LNCaP clone FGC (cell line): ENCODE measurements around the gene MTRF1L.
"Not testable (repeated sequence)": the region's sequence is repeated elsewhere in the genome, so short reads cannot be mapped to it uniquely, and the experiment has no call there.

ENCODE experiments used
- DNase-seq: peaks from one replicate; pipeline ENCODE4 v3.0.0-alpha.2; 2011; ENCODE audit warnings: low read depth
- H3K4me3 ChIP-seq: 2 replicates; pipeline ENCODE4 v1.5.1; 2011; ENCODE audit warnings: mild to moderate bottlenecking, low read depth, low read length, control low read depth
- TF ChIP-seq, protein P1 (sequence below): IDR thresholded peaks from 2 replicates; pipeline ENCODE4 v1.5.1; 2012; ENCODE audit warnings: mild to moderate bottlenecking; ENCODE audit not compliant: control insufficient read depth, insufficient read depth; ENCODE audit errors: extremely low read depth

Gene MTRF1L

DNA sequence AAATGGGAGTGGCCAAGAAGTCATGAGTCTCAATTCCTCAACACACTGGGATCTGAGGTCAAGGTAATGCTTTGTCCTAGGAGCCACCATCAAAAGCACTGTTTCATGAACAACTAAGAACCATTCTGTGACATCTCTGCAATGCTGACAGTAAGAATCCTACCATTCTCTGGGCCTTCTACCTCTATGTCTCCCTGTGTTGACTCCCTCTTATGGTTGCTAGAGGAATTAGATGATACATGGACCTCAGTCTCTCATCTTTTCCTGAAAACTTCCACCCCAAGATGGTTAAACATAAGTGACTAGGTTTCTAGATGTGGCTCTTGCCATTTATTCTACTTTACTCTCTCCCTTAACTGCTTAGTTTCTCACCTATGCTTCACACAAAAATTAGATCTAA lies 9.1 kb downstream of the MTRF1L start:
- no peak overlapping the region for H3K4me3 ChIP-seq
- DNase-seq: no peak
- TF ChIP-seq, protein P1, sequence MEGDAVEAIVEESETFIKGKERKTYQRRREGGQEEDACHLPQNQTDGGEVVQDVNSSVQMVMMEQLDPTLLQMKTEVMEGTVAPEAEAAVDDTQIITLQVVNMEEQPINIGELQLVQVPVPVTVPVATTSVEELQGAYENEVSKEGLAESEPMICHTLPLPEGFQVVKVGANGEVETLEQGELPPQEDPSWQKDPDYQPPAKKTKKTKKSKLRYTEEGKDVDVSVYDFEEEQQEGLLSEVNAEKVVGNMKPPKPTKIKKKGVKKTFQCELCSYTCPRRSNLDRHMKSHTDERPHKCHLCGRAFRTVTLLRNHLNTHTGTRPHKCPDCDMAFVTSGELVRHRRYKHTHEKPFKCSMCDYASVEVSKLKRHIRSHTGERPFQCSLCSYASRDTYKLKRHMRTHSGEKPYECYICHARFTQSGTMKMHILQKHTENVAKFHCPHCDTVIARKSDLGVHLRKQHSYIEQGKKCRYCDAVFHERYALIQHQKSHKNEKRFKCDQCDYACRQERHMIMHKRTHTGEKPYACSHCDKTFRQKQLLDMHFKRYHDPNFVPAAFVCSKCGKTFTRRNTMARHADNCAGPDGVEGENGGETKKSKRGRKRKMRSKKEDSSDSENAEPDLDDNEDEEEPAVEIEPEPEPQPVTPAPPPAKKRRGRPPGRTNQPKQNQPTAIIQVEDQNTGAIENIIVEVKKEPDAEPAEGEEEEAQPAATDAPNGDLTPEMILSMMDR: no peak

GRCh38 chr6:152986978-152987377 lies 15.5 kb downstream of the MTRF1L start:
- DNase-seq: no peak
- TF ChIP-seq, protein P1: no peak
- H3K4me3 ChIP-seq: no peak overlapping the region

DNA sequence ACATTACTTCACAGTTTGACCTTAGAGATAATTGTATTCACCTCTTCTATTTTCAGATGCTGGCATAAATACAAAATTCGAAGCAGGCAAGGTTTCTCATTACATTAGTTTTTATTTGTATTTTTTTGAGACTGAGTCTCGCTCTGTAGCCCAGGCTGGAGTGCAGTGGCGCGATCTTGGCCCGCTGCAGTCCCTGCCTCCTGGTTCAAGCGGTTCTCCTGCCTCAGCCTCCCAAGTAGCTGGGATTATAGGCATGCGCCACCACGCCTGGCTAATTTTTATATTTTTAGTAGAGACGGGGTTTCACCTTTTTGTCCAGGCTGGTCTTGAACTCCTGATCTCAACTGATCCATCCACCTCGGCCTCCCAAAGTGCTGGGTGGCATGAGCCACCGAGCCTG lies 17.2 kb downstream of the MTRF1L start:
- H3K4me3 ChIP-seq, DNase-seq: not testable (repeated sequence)

GRCh38 chr6:152984513-152984872 lies 18.0 kb downstream of the MTRF1L start:
- peak overlapping the region; percentile 69 for H3K4me3 ChIP-seq
- no peak for DNase-seq
- TF ChIP-seq, protein P1: no peak

GRCh38 chr6:152983637-152984512 lies 18.6 kb downstream of the MTRF1L start:
- peak; percentile 27 for DNase-seq
- H3K4me3 ChIP-seq: peak overlapping the region; percentile 69
- TF ChIP-seq, protein P1: no peak

GRCh38 chr6:152982904-152983636 lies 19.4 kb downstream of the MTRF1L start, which contains the start of gene FBXO5:
TSS of gene FBXO5 (minus strand) at chr6:152983041. CDS start at chr6:152982959, 82 bp downstream.
- TF ChIP-seq, protein P1: no peak
- peak; percentile 89 for DNase-seq
- H3K4me3 ChIP-seq: peak within 1 kb of the TSS; percentile 69

DNA sequence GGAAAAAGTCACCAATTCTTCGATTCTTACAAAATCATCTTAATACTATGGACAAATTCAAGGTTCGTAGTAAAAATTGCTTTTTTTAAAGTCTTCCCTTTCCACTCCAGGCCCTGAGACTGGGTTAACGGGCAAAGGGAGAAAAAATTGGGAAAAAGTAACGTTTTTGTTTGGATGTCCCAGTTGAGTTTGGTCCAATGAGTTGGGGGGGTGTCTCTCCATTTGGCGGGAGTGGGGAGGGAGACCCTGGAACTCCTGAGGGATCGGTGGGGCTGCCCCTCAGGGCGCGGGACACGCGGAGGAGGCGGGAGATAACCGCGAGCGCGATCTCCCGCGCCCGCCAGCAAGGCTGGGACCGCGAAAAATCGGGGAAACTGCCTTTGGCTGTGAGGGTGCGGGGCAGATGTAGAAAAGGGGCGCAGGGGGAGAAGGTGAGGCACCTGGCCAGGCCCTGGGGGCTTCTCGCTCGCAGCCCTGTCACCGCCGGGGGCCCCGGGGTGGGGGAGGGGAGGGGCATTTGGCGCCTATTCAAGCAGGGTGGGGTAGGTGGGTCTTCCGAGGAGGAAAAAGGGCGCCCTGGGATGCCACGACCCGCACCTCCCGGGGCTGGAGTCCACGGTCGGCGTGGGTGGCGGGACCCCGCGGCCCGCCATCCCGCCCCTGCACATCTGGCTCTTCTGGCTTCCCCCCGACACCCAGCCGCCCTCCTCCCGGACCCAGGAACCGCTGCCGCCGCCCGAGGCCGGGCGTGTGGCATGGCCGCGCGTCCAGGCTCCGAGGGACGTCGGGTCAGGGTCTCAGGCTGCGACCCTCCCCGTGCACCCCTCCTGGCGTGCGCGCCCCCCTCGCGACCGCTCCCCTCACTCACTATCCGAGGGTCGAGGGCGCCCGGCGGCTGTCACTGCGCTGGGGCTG lies 20.3 kb downstream of the MTRF1L start:
- DNase-seq: no peak
- H3K4me3 ChIP-seq: peak overlapping the region; percentile 69
- TF ChIP-seq, protein P1: no peak
